GM12891 (cell line): Measurements from ENCODE around the gene ADIG.

Experiments used
- PAX5 ChIP-seq: IDR thresholded peaks from 2 replicates; pipeline ENCODE4 v1.6.1; 2011; ENCODE audit warnings: low read length, moderate library complexity, mild to moderate bottlenecking; ENCODE audit not compliant: insufficient read depth, severe bottlenecking
- POLR2A ChIP-seq: IDR thresholded peaks from 2 replicates; pipeline ENCODE4 v1.6.1; 2011; ENCODE audit warnings: low read depth, low read length, control low read depth
- POLR2AphosphoS5 ChIP-seq: IDR thresholded peaks from 2 replicates; pipeline ENCODE4 v1.6.1; 2011; ENCODE audit warnings: low read depth, low read length, control low read depth
- POU2F2 ChIP-seq: IDR thresholded peaks from 2 replicates; pipeline ENCODE4 v1.6.1; 2011; ENCODE audit warnings: low read depth, mild to moderate bottlenecking, control low read depth, low read length, moderate library complexity
- SPI1 ChIP-seq: IDR thresholded peaks from 2 replicates; pipeline ENCODE4 v1.6.1; 2011; ENCODE audit warnings: low read depth, low read length, control low read depth
- TAF1 ChIP-seq: IDR thresholded peaks from 2 replicates; pipeline ENCODE4 v1.6.1; 2011; ENCODE audit warnings: low read depth, low read length, control low read depth

DNA sequence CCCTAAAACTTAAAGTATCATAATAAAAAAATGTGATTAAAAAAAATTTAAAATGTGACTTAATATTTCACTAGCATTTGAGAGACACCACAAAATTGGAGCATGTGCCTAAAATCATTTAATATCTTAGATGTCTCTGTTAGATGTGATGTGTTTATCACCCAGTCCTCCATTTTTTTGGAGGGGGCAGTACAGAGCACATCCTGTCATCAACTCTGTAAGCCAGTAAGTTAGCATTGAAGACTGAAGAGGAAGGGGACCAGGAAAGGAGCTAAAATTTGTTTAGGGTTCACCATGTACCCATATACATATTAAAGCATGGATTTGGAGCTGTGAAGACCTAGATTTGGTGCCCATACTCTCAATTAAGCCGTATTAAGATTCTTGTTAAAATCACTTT is 30.7 kb upstream of the ADIG start:
- TF ChIP-seq POLR2AphosphoS5, result no peak
- no peak for TF ChIP-seq POLR2A
- TF ChIP-seq PAX5, result no peak
- no peak for TF ChIP-seq TAF1
- no peak for TF ChIP-seq SPI1
- no peak for TF ChIP-seq POU2F2
